Mucosa of rectum (tissue), 2 donors: Measurements from ENCODE around the gene CTNNB1.
A peak's percentile ranks its signal among the peaks of the same experiment; 100 is the strongest.

Source experiments
- H3K27ac ChIP-seq, 2 donors: one replicate each; pipeline ENCODE4 v1.7.0; 2013; ENCODE audit warnings: inconsistent platforms in 2 of 2, low read depth in 2 of 2, low read length in 2 of 2
- H3K27me3 ChIP-seq, 2 donors: one replicate each; pipeline ENCODE4 v1.7.0; 2013; ENCODE audit warnings: low read length in 2 of 2; ENCODE audit not compliant: control insufficient read depth in 2 of 2, insufficient read depth in 2 of 2
- H3K36me3 ChIP-seq, 2 donors: one replicate each; pipeline ENCODE4 v1.7.0; 2013; ENCODE audit warnings: low read length in 2 of 2; ENCODE audit not compliant: control insufficient read depth in 2 of 2, insufficient read depth in 2 of 2
- H3K4me1 ChIP-seq, 2 donors: one replicate each; pipeline ENCODE4 v1.7.0; 2013; ENCODE audit warnings: low read length in 2 of 2, mild to moderate bottlenecking in 1 of 2; ENCODE audit not compliant: control insufficient read depth in 2 of 2, insufficient read depth in 2 of 2
- H3K4me3 ChIP-seq, 2 donors: one replicate each; pipeline ENCODE4 v1.7.0; 2013; ENCODE audit warnings: low read length in 2 of 2
- H3K9ac ChIP-seq, 2 donors: one replicate each; pipeline ENCODE4 v1.7.0; 2013; ENCODE audit warnings: low read length in 2 of 2, low read depth in 1 of 2, mild to moderate bottlenecking in 1 of 2
- H3K9me3 ChIP-seq, 2 donors: one replicate each; pipeline ENCODE4 v1.7.0; 2013; ENCODE audit warnings: low read length in 2 of 2; ENCODE audit not compliant: control insufficient read depth in 2 of 2
- donor health status: healthy.
- donor health status: Normal muscosa, but diverticular disease.

CTNNB1 gene

DNA sequence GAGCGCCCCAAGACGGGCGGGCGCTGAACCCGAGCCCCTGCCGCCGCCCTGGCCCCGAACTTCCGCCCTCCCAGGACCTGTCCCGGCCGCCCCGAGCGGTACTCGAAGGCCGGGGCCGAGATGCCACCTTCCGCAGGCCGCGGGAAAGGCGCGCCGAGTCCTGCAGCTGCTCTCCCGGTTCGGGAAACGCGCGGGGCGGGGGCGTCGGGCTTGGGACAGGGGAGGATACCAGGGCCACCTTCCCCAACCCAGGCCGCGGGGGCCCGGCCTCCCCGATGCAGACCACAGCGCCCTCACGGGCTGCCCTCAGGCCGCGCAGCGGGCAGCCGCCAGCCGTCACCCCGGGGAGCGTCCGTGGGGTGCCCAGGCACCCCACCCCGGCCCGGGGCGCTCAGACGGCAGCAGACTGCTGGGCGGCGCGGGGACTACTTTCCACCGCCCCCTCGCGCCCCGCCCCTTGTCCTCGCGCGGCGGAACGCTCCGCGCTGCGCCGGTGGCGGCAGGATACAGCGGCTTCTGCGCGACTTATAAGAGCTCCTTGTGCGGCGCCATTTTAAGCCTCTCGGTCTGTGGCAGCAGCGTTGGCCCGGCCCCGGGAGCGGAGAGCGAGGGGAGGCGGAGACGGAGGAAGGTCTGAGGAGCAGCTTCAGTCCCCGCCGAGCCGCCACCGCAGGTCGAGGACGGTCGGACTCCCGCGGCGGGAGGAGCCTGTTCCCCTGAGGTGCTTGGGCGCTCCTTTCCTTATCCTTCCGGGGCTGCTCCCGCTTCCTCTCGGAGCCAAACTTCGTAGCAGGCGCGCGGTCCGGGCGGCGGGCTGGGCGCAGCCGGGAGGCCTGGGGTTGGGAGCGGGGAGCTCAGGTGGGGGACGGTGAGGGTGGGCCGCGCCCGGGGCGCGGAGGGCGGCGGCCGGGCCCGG is at the start of gene CTNNB1:
Gene CTNNB1, plus strand, starts transcription at position 556 of the 916 bp plus-strand sequence. CDS start 24,564 bp downstream, outside the sequence.
- H3K9ac ChIP-seq, result peak within 1 kb of the TSS; percentile 98 to 100
- no peaks in the 10 kb centered on the region for H3K9me3 ChIP-seq
- H3K4me1 ChIP-seq, result peaks cover 17 to 23% of the 10 kb centered on the region in 2 donors
- H3K27ac ChIP-seq, result peak within 1 kb of the TSS; percentile 99 to 100
- no peaks in the 10 kb centered on the region for H3K27me3 ChIP-seq
- no peaks in the 10 kb centered on the region for H3K36me3 ChIP-seq
- peak within 1 kb of the TSS; percentile 97 to 99 for H3K4me3 ChIP-seq

DNA sequence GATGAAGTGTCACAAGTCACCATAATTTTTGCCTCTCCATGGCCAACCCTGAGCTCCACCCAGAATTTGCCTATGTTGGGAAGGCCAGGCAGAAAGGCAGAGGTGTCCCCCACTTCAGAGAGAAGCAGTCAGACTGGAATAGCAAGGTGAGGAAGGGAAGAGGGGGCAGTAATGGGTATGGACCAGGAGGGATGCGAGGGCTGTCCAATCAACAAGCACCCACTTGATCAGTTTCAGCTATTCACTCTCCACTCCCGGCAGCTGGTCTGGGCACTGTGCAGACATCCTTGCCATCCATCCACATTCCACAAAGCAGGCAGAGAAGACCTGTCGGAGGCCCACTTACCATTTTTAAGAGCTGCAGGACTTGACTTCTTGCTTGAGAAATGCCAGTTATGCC is 43.5 kb upstream of the CTNNB1 start:
- Histone ChIP-seq H3K36me3 (no peaks in the 10 kb centered on the region), H3K4me3 (no peak overlapping the region), H3K9me3 (no peaks in the 10 kb centered on the region), H3K9ac (no peak overlapping the region), H3K4me1 (peaks cover 15 to 22% of the 10 kb centered on the region in 2 donors), H3K27ac (no peak overlapping the region), H3K27me3 (no peaks in the 10 kb centered on the region)

DNA sequence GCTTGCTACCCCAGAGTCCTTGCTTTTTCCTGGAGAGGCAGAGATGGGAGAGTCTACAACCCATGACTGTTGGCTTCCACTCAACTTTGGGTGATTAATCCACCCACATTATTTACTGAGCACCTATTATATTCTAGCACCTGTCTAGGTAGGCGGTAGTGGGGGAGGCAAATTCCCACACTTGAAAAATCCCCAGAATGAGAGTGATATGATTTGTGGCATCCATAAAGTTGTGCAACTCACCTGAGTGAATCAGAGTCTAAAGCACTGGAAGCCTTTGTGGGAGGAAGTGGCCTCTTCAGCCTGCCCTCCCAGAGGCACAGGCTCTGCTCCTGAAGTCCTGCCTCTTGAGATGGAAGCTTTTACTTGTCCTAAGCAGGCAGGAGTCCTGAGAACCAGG is 40.4 kb upstream of the CTNNB1 start:
- peaks cover 15 to 22% of the 10 kb centered on the region in 2 donors for H3K4me1 ChIP-seq
- no peaks in the 10 kb centered on the region for H3K36me3 ChIP-seq
- H3K27me3 ChIP-seq, result no peaks in the 10 kb centered on the region
- peak overlapping the region; percentile 11 to 45 for H3K4me3 ChIP-seq
- H3K27ac ChIP-seq, result peak overlapping the region; percentile 88 to 92
- H3K9ac ChIP-seq, result peak overlapping the region; percentile 11 to 69
- H3K9me3 ChIP-seq, result no peaks in the 10 kb centered on the region

DNA sequence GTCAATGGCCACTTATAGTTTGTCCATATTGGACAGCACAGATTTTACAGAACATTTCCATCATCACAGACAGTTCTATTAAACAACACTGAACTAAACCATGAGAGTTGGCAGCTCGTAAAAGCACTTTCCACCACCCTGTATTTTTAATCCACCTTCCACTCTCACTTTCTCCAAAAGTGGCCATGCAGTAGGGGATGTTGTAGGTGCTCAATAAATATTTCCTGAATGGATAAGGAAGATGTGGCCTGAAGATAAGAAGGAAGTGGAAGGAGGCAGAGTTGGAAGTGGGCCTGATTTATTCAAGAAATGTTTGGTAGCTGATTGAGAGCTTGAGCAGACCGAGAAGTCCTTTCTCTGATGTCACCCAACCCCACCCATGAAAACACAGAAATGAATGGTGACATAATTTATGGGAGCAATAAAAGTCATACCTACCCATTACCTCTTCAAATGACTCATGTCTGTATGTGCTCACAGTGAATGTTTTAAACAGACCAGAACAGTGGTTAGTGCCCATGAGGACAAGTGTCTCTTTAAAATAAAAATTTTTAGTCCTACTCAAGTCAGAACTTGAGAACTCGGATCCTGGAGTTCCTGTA is 39.6 kb upstream of the CTNNB1 start:
- Histone ChIP-seq H3K4me3 (no peak overlapping the region), H3K9me3 (no peaks in the 10 kb centered on the region), H3K9ac (peak overlapping the region; percentile 38 to 69), H3K36me3 (no peaks in the 10 kb centered on the region), H3K27me3 (no peaks in the 10 kb centered on the region), H3K27ac (peak overlapping the region; percentile 88 to 92), H3K4me1 (peaks cover 15 to 22% of the 10 kb centered on the region in 2 donors)

DNA sequence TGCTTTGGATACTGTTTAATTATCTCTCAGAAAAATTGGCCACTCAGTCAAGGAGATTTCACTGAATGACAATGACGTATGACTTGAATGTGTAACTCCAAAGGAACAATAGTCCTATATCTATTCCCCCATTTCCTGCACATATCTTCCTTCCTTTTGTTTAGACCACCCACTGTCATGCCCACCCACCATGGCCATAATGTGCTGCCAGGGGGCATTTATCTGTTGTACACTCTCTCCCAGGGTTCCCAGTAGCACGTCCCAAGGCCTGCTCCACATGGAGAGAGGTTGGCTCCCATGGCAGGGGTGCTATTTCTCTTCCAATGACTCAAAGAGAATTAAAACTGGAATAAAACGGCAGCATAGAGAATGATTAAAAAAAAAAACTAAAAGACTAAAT is 36.8 kb upstream of the CTNNB1 start:
- no peak overlapping the region for H3K4me3 ChIP-seq
- no peaks in the 10 kb centered on the region for H3K36me3 ChIP-seq
- no peaks in the 10 kb centered on the region for H3K9me3 ChIP-seq
- H3K27me3 ChIP-seq, result no peaks in the 10 kb centered on the region
- no peak overlapping the region for H3K9ac ChIP-seq
- H3K27ac ChIP-seq, result no peak overlapping the region
- peaks cover 15 to 22% of the 10 kb centered on the region in 2 donors for H3K4me1 ChIP-seq

DNA sequence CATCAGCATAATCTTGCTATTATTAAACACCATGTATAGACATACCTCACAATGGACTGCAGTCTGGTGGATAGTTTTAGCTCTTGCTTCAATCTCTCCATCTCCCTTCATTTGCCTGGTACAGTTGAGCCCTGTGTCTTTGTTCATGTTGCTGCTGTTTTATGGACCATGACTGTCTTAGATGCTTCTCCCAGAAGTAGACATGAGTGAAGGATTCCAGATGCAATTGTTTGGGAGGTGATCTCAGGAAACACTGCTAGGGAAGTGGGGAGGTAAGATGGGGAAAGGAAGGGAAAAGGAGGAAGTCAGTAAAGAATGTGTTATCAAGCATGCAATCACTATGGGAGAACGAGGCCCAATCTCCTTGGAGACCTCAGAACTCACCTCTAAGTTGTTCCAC is 36.3 kb upstream of the CTNNB1 start:
- H3K27ac ChIP-seq, result no peak overlapping the region
- no peaks in the 10 kb centered on the region for H3K27me3 ChIP-seq
- H3K36me3 ChIP-seq, result no peaks in the 10 kb centered on the region
- peaks cover 15 to 22% of the 10 kb centered on the region in 2 donors for H3K4me1 ChIP-seq
- no peak overlapping the region for H3K9ac ChIP-seq
- H3K4me3 ChIP-seq, result no peak overlapping the region
- no peaks in the 10 kb centered on the region for H3K9me3 ChIP-seq

DNA sequence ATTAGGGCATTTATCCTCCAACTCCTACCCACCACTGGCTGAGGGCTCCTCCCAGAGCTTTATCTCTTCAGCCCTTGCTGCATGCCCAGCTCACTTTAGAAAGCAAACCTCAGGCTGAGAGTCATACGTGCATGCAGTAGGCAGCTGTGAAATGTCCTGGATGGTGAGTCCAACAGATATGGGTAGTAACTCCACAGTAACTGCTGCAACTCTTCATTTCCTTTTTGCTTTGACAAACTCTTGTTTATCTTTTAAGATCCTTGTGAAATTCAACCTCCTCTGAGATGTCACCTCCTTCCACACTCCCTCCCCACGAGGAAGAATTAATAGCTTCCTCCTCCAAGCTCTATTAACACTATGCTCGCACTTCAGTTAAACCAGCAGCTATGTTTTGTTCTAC is 35.9 kb upstream of the CTNNB1 start:
- H3K27me3 ChIP-seq, result no peaks in the 10 kb centered on the region
- no peaks in the 10 kb centered on the region for H3K36me3 ChIP-seq
- H3K27ac ChIP-seq, result no peak overlapping the region
- no peak overlapping the region for H3K9ac ChIP-seq
- peaks cover 15 to 21% of the 10 kb centered on the region in 2 donors for H3K4me1 ChIP-seq
- no peak overlapping the region for H3K4me3 ChIP-seq
- no peaks in the 10 kb centered on the region for H3K9me3 ChIP-seq

DNA sequence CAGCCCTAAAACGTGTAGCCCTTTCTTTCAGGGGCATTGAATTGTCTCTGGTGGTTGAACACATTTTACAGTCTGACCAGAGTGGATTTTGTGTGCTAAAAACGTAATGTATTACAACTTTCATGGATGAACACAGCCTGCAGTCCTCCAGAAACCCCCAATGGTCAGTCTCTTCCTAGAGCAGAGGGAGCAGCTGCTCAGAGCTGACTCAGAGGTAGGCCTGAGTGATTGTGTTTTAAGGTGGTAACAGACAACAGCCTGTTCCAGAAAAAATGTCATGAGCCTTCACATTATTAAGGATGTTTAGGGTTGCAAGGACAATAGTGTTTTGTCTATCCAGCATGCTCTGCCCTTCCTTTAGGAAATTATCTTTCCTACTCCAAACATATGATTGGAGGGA is 34.5 kb upstream of the CTNNB1 start:
- peaks cover 5 to 8% of the 10 kb centered on the region in 2 donors for H3K4me1 ChIP-seq

DNA sequence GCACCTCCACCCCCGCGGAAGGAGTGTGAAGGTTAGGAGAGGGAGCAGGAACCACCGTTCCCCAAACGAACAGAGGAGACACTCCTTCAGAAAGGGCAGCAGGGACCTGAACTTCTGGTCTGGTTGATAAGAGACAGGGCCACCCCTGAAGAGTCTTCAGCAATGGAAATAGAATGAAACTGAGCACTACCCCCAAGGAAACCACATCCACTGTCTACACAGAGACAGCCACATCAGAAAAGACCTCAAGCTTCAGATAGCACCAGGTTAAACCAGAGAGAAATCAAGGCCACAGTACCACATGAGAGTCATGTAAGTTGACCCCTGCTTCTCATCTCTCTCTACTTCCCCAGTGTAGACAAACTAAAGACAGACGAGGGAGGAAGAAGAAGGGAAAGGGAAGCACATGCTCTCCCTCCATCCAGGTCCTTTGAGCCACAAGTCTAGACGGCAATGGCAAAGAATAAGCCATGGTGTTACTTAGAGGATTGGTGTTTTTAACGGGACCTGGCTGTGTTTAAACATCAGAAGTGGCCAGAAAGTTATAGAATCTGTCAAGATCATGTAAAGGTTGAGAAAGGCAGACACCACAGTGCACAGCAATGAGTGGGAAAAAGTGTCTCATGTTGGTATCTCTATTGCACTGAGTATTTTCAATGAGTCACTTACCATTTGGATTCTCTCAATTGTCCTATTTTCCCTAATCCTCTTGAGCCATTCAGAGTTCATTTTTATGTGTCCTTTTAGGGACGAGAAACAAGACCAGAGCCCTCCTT is 31.4 kb upstream of the CTNNB1 start:
- Histone ChIP-seq H3K27ac (no peak overlapping the region), H3K9ac (no peak overlapping the region)

More for the DNA sequence above, 34.5 kb upstream of the CTNNB1 start:
- Histone ChIP-seq H3K9me3 (no peaks in the 10 kb centered on the region), H3K36me3 (no peaks in the 10 kb centered on the region), H3K9ac (no peak overlapping the region), H3K27me3 (no peaks in the 10 kb centered on the region), H3K4me3 (no peak overlapping the region), H3K27ac (no peak overlapping the region)

DNA sequence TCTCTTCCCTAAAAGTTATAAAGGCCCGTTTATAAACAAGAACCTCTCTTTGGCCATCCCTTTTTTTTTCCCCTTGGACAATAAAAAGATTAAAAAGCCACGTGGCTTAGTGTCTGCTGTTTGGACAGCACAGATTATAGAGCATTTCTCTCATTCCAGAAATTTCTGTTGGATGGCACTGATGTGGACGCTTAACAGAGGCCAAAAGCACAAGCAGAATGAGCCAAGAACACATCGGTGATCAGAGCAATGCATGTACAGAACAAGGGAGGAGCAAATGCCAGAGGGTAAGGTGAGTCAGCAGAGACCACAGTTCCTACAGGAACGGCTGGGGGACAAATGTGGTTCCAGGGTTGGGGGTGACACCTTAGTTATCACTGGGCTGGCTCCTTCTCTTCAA is 30.3 kb upstream of the CTNNB1 start:
- no peaks in the 10 kb centered on the region for H3K36me3 ChIP-seq
- H3K27ac ChIP-seq, result no peak overlapping the region
- no peak overlapping the region for H3K9ac ChIP-seq
- H3K9me3 ChIP-seq, result no peaks in the 10 kb centered on the region
- H3K4me1 ChIP-seq, result no peaks in the 10 kb centered on the region
- no peaks in the 10 kb centered on the region for H3K27me3 ChIP-seq
- H3K4me3 ChIP-seq, result no peak overlapping the region

More for the DNA sequence above, 31.4 kb upstream of the CTNNB1 start:
- Histone ChIP-seq H3K27me3 (no peaks in the 10 kb centered on the region), H3K9me3 (no peaks in the 10 kb centered on the region), H3K4me3 (no peak overlapping the region), H3K36me3 (no peaks in the 10 kb centered on the region), H3K4me1 (no peaks in the 10 kb centered on the region)
